GM12872 (cell line): ENCODE data around the gene ARHGEF25.

Experiments
- CTCF ChIP-seq: IDR thresholded peaks from 3 replicates; pipeline ENCODE4 v1.5.1; 2011; ENCODE audit warnings: low read depth, mild to moderate bottlenecking, low read length, moderate library complexity; ENCODE audit not compliant: insufficient read depth

ARHGEF25 gene

GRCh38 chr12:57590479-57590863 lies 20.8 kb upstream of the ARHGEF25 start:
- no peak for TF ChIP-seq CTCF

GRCh38 chr12:57590864-57591781 lies 20.1 kb upstream of the ARHGEF25 start, which contains the start of gene PIP4K2C:
TSS of gene PIP4K2C (plus strand) at chr12:57591192. CDS start at chr12:57591290, 98 bp downstream.
- TF ChIP-seq CTCF: no peak

- TF ChIP-seq CTCF: no peak
Measured at GRCh38 chr12:57591782-57592325, 19.4 kb upstream of the ARHGEF25 start.

GRCh38 chr12:57592551-57593165 lies 18.6 kb upstream of the ARHGEF25 start:
- no peak for TF ChIP-seq CTCF

GRCh38 chr12:57593187-57593586 lies 18.0 kb upstream of the ARHGEF25 start:
- no peak for TF ChIP-seq CTCF

GRCh38 chr12:57600395-57600794 lies 10.8 kb upstream of the ARHGEF25 start:
- TF ChIP-seq CTCF: no peak

GRCh38 chr12:57602544-57602943 lies 8.7 kb upstream of the ARHGEF25 start:
- TF ChIP-seq CTCF: no peak
